MM.1S (cell line): ENCODE measurements around the gene STRIP2.

Experiments used
- DNase-seq: peaks from one replicate; pipeline ENCODE4 v3.0.0-alpha.2; 2015
- H2AFZ ChIP-seq: fragments of 300-600 bp; sonication (generic); 2 replicates; pipeline ENCODE4 v1.6.0; 2016; ENCODE audit warnings: antibody characterized with exemption, low read length
- H3F3A ChIP-seq: fragments of 300-600 bp; sonication (generic); 2 replicates; pipeline ENCODE4 v1.6.1; 2016; ENCODE audit warnings: mild to moderate bottlenecking, antibody characterized with exemption, low read length, moderate library complexity, mixed read lengths; ENCODE audit not compliant: insufficient read depth
- H3K27ac ChIP-seq: fragments of 300-600 bp; sonication (generic); 2 replicates; pipeline ENCODE4 v1.5.1; 2016; ENCODE audit warnings: mild to moderate bottlenecking, low read length
- H3K27me3 ChIP-seq: fragments of 300-600 bp; sonication (generic); replicated peaks from 2 replicates; pipeline ENCODE4 v1.6.0; 2016; ENCODE audit warnings: low read length; ENCODE audit not compliant: insufficient read depth
- H3K36me3 ChIP-seq: fragments of 300-600 bp; sonication (generic); replicated peaks from 2 replicates; pipeline ENCODE4 v1.6.1; 2016; ENCODE audit warnings: mild to moderate bottlenecking, low read length, mixed read lengths; ENCODE audit not compliant: insufficient read depth
- H3K4me1 ChIP-seq: fragments of 300-600 bp; sonication (generic); 2 replicates; pipeline ENCODE4 v1.6.1; 2016; ENCODE audit warnings: low read length, mixed read lengths
- H3K4me2 ChIP-seq: fragments of 300-600 bp; sonication (generic); 2 replicates; pipeline ENCODE4 v1.6.0; 2016; ENCODE audit warnings: low read depth, low read length
- H3K4me3 ChIP-seq: fragments of 300-600 bp; sonication (generic); 2 replicates; pipeline ENCODE4 v1.5.1; 2016; ENCODE audit warnings: low read length, mixed read lengths
- H3K79me2 ChIP-seq: fragments of 300-600 bp; sonication (generic); 2 replicates; pipeline ENCODE4 v1.6.1; 2016; ENCODE audit warnings: mixed run types, low read length, mixed read lengths
- H3K9ac ChIP-seq: fragments of 300-600 bp; sonication (generic); 2 replicates; pipeline ENCODE4 v1.6.1; 2016; ENCODE audit warnings: low read length, mixed read lengths
- H3K9me2 ChIP-seq: fragments of 300-600 bp; sonication (generic); replicated peaks from 2 replicates; pipeline ENCODE4 v1.6.1; 2016; ENCODE audit warnings: mild to moderate bottlenecking, low read length, mixed read lengths; ENCODE audit not compliant: insufficient read depth
- H3K9me3 ChIP-seq: fragments of 300-600 bp; sonication (generic); replicated peaks from 2 replicates; pipeline ENCODE4 v1.6.1; 2016; ENCODE audit warnings: mild to moderate bottlenecking, low read length, mixed read lengths; ENCODE audit not compliant: insufficient read depth
- H4K20me1 ChIP-seq: fragments of 300-600 bp; sonication (generic); 2 replicates; pipeline ENCODE4 v1.6.1; 2016; ENCODE audit warnings: mild to moderate bottlenecking, low read length, moderate library complexity, mixed read lengths; ENCODE audit not compliant: insufficient read depth
- CTCF ChIP-seq: fragments of 300-600 bp; sonication (generic); IDR thresholded peaks from 2 replicates; pipeline ENCODE4 v1.5.1; 2016; ENCODE audit warnings: antibody characterized with exemption, low read length, mixed read lengths
- EZH2 ChIP-seq: fragments of 300-600 bp; sonication (generic); optimal IDR thresholded peaks from 2 replicates; pipeline ENCODE3; 2017; ENCODE audit warnings: low read depth, mild to moderate bottlenecking, antibody characterized with exemption, low read length, mixed read lengths
- EZH2phosphoT487 ChIP-seq: fragments of 300-600 bp; sonication (generic); IDR thresholded peaks from 2 replicates; pipeline ENCODE4 v1.6.1; 2018; ENCODE audit warnings: antibody characterized with exemption, low read length

The STRIP2 gene

GRCh38 chr7:129394101-129394500 is 40.1 kb upstream of the STRIP2 start:
- H3F3A ChIP-seq: peaks cover 4% of the 10 kb centered on the region; the same call in 1 of the 2 replicates
- H4K20me1 ChIP-seq: no peaks in the 10 kb centered on the region
- no peak for DNase-seq
- TF ChIP-seq EZH2phosphoT487 (no peak), CTCF (no peak), EZH2 (no peak)
- no peak overlapping the region for H3K27ac ChIP-seq
- no peaks in the 10 kb centered on the region for H3K9me2 ChIP-seq
- no peaks in the 10 kb centered on the region for H3K27me3 ChIP-seq
- peaks cover 16% of the 10 kb centered on the region for H3K4me1 ChIP-seq
- H3K9ac ChIP-seq: no peak overlapping the region
- H2AFZ ChIP-seq: no peak overlapping the region
- no peaks in the 10 kb centered on the region for H3K36me3 ChIP-seq
- H3K79me2 ChIP-seq: no peaks in the 10 kb centered on the region
- no peak overlapping the region for H3K4me3 ChIP-seq
- no peak overlapping the region for H3K4me2 ChIP-seq
- H3K9me3 ChIP-seq: no peaks in the 10 kb centered on the region

GRCh38 chr7:129394982-129395914 is 39.0 kb upstream of the STRIP2 start:
- Histone ChIP-seq H3K36me3 (no peaks in the 10 kb centered on the region), H3K9me2 (no peaks in the 10 kb centered on the region), H4K20me1 (no peaks in the 10 kb centered on the region), H3K4me2 (no peak overlapping the region), H3K27me3 (no peaks in the 10 kb centered on the region), H3K27ac (no peak overlapping the region), H3F3A (peaks cover 4% of the 10 kb centered on the region; the same call in 1 of the 2 replicates), H3K9ac (no peak overlapping the region), H3K4me1 (peaks cover 16% of the 10 kb centered on the region), H3K9me3 (no peaks in the 10 kb centered on the region), H3K79me2 (no peaks in the 10 kb centered on the region), H2AFZ (no peak overlapping the region), H3K4me3 (no peak overlapping the region)
- DNase-seq: no peak
- TF ChIP-seq EZH2 (no peak), CTCF (no peak), EZH2phosphoT487 (no peak)

GRCh38 chr7:129401228-129401966 is 32.8 kb upstream of the STRIP2 start:
- Histone ChIP-seq H3K9me3 (no peaks in the 10 kb centered on the region), H3F3A (no peaks in the 10 kb centered on the region; the same call in 1 of the 2 replicates), H4K20me1 (no peaks in the 10 kb centered on the region), H3K27me3 (no peaks in the 10 kb centered on the region), H3K4me2 (no peak overlapping the region), H3K36me3 (no peaks in the 10 kb centered on the region), H3K79me2 (no peaks in the 10 kb centered on the region), H3K4me3 (no peak overlapping the region), H3K4me1 (peaks cover 21% of the 10 kb centered on the region), H2AFZ (no peak overlapping the region), H3K9me2 (no peaks in the 10 kb centered on the region), H3K27ac (peak overlapping the region; percentile 8; the same call in 1 of the 2 replicates), H3K9ac (0 out of 2 replicates have a peak overlapping the region, but pooled peaks have one; percentile 1)
- TF ChIP-seq CTCF: no peak
- no peak for TF ChIP-seq EZH2
- TF ChIP-seq EZH2phosphoT487: no peak
- DNase-seq: peak; percentile 14
